Ishikawa (cell line): ENCODE data around the gene CACNA1H.

ENCODE experiments used
- MAX ChIP-seq: IDR thresholded peaks from 2 replicates; pipeline ENCODE4 v1.6.1; 2012
- NFIC ChIP-seq: IDR thresholded peaks from 2 replicates; pipeline ENCODE4 v1.6.1; 2012

- TF ChIP-seq MAX = no peak
- TF ChIP-seq NFIC = no peak; the same call in 1 of the 2 replicates
Observed at GRCh38 chr16:1182316-1182671, 29.4 kb downstream of the CACNA1H start.
